SU-DHL-6 (cell line): ENCODE measurements around the gene GRM8.

Source experiments
- H2AFZ ChIP-seq: fragments of 200-600 bp; sonication (generic); 2 replicates; pipeline ENCODE4 v1.6.1; 2014; ENCODE audit warnings: low read depth, mild to moderate bottlenecking, moderate library complexity, mixed read lengths, antibody characterized with exemption, low read length; ENCODE audit not compliant: severe bottlenecking
- H3F3A ChIP-seq: fragments of 200-600 bp; shearing (Covaris generic); 2 replicates; pipeline ENCODE4 v1.6.0; 2016; ENCODE audit warnings: antibody characterized with exemption, mild to moderate bottlenecking; ENCODE audit not compliant: insufficient read depth
- H3K27ac ChIP-seq: fragments of 200-600 bp; sonication (generic); 2 replicates; pipeline ENCODE4 v1.5.1; 2016; ENCODE audit warnings: low read depth, mild to moderate bottlenecking, low read length, moderate library complexity, mixed read lengths
- H3K27me3 ChIP-seq: fragments of 200-600 bp; sonication (generic), shearing (Covaris generic); 2 replicates; pipeline ENCODE4 v1.6.0; 2014; ENCODE audit warnings: mild to moderate bottlenecking, low read length
- H3K36me3 ChIP-seq: fragments of 200-600 bp; sonication (generic); 2 replicates; pipeline ENCODE4 v1.6.1; 2014; ENCODE audit warnings: mild to moderate bottlenecking, low read length, mixed read lengths
- H3K4me2 ChIP-seq: fragments of 300-600, 200-600 bp; shearing (Covaris generic), sonication (generic); 2 replicates; pipeline ENCODE4 v1.6.0; 2014; ENCODE audit warnings: low read length, low read depth, mild to moderate bottlenecking; ENCODE audit not compliant: poor library complexity, severe bottlenecking
- H3K4me3 ChIP-seq: fragments of 200-600 bp; sonication (generic); 2 replicates; pipeline ENCODE4 v1.5.1; 2014; ENCODE audit warnings: antibody characterized with exemption, low read length, mild to moderate bottlenecking, mixed read lengths; ENCODE audit not compliant: insufficient read depth, poor library complexity, severe bottlenecking
- H3K79me2 ChIP-seq: fragments of 200-600 bp; sonication (generic); 2 replicates; pipeline ENCODE4 v1.6.1; 2014; ENCODE audit warnings: mild to moderate bottlenecking, low read length, moderate library complexity; ENCODE audit not compliant: insufficient read depth
- H3K9ac ChIP-seq: fragments of 200-600 bp; sonication (generic); 2 replicates; pipeline ENCODE4 v1.7.0; 2014; ENCODE audit warnings: mild to moderate bottlenecking, low read length
- H3K9me2 ChIP-seq: fragments of 200-600 bp; sonication (generic); replicated peaks from 2 replicates; pipeline ENCODE4 v1.6.1; 2014; ENCODE audit warnings: low read length; ENCODE audit not compliant: insufficient read depth
- H3K9me3 ChIP-seq: fragments of 200-600 bp; sonication (generic); 2 replicates; pipeline ENCODE4 v1.6.1; 2014; ENCODE audit warnings: low read length, mixed read lengths; ENCODE audit not compliant: insufficient read depth
- H4K20me1 ChIP-seq: fragments of 200-600 bp; sonication (generic); 2 replicates; pipeline ENCODE4 v1.6.1; 2014; ENCODE audit warnings: low read depth, mild to moderate bottlenecking, antibody characterized with exemption, low read length, moderate library complexity, mixed read lengths
- CTCF ChIP-seq: fragments of 200-600 bp; sonication (generic); IDR thresholded peaks from one replicate; pipeline ENCODE4 v1.5.1; 2017; ENCODE audit warnings: antibody characterized with exemption, mild to moderate bottlenecking, low read length, moderate library complexity; ENCODE audit not compliant: insufficient read depth, poor library complexity, severe bottlenecking
- EZH2phosphoT487 ChIP-seq: fragments of 200-600 bp; sonication (generic), shearing (Covaris generic); conservative IDR thresholded peaks from 2 replicates; pipeline ENCODE4 v1.6.1; 2018; ENCODE audit warnings: mild to moderate bottlenecking, antibody characterized with exemption, low read length, moderate library complexity, mixed read lengths

GRM8 gene

GRCh38 chr7:127264219-127264618 is 11.5 kb upstream of the GRM8 start:
- H3K79me2 ChIP-seq = no peaks in the 10 kb centered on the region
- TF ChIP-seq EZH2phosphoT487 (no peak), CTCF (no peak)
- H3K4me2 ChIP-seq = no peak overlapping the region
- no peaks in the 10 kb centered on the region for H4K20me1 ChIP-seq
- H3F3A ChIP-seq = no peaks in the 10 kb centered on the region
- H2AFZ ChIP-seq = no peak overlapping the region
- H3K9me2 ChIP-seq = no peaks in the 10 kb centered on the region
- H3K36me3 ChIP-seq = no peaks in the 10 kb centered on the region
- H3K27me3 ChIP-seq = no peaks in the 10 kb centered on the region
- no peak overlapping the region for H3K4me3 ChIP-seq
- H3K27ac ChIP-seq = no peak overlapping the region
- H3K9me3 ChIP-seq = no peaks in the 10 kb centered on the region
- no peak overlapping the region for H3K9ac ChIP-seq

- Histone ChIP-seq H2AFZ (no peak overlapping the region), H3K9ac (no peak overlapping the region), H3K4me3 (no peak overlapping the region), H4K20me1 (no peaks in the 10 kb centered on the region), H3K4me2 (no peak overlapping the region), H3K27ac (no peak overlapping the region), H3K36me3 (no peaks in the 10 kb centered on the region), H3K9me3 (no peaks in the 10 kb centered on the region), H3K79me2 (no peaks in the 10 kb centered on the region), H3F3A (no peaks in the 10 kb centered on the region), H3K9me2 (no peaks in the 10 kb centered on the region), H3K27me3 (no peaks in the 10 kb centered on the region)
- no peak for TF ChIP-seq CTCF
- no peak for TF ChIP-seq EZH2phosphoT487
Measured at GRCh38 chr7:127258111-127258510, 5.4 kb upstream of the GRM8 start.

GRCh38 chr7:127257086-127257485 is 4.3 kb upstream of the GRM8 start:
- Histone ChIP-seq H2AFZ (no peak overlapping the region), H3K36me3 (no peaks in the 10 kb centered on the region), H3F3A (no peaks in the 10 kb centered on the region), H3K79me2 (no peaks in the 10 kb centered on the region), H3K9ac (no peak overlapping the region), H3K27ac (no peak overlapping the region), H3K9me2 (no peaks in the 10 kb centered on the region), H3K4me2 (no peak overlapping the region), H3K4me3 (no peak overlapping the region), H3K27me3 (no peaks in the 10 kb centered on the region), H4K20me1 (no peaks in the 10 kb centered on the region), H3K9me3 (no peaks in the 10 kb centered on the region)
- TF ChIP-seq EZH2phosphoT487 = no peak
- TF ChIP-seq CTCF = no peak
